Sigmoid colon (tissue), 7 donors: Measurements from ENCODE around the gene CYS1. TPM values are rescaled to one million over a fixed set of nuclear protein-coding genes. Genes with fewer than 3 reads are reported as not detected.

Experiments used
- DNase-seq: peaks from one replicate; pipeline ENCODE4 v3.0.0-alpha.2; 2019
- H3K27ac ChIP-seq, 4 donors: fragments of 200-600 bp; sonication (generic); one replicate each; pipeline ENCODE4 v1.5.1; 2016 to 2019; ENCODE audit warnings: mild to moderate bottlenecking in 1 of 4
- H3K27me3 ChIP-seq, 3 donors: fragments of 200-600 bp; sonication (generic); one replicate each; pipeline ENCODE4 v1.5.1; 2019; ENCODE audit warnings: mild to moderate bottlenecking in 1 of 3
- H3K36me3 ChIP-seq, 4 donors: fragments of 200-600 bp; sonication (generic); one replicate each; pipeline ENCODE4 v1.5.1; 2016 to 2019
- H3K4me1 ChIP-seq, 4 donors: fragments of 200-600 bp; sonication (generic); one replicate each; pipeline ENCODE4 v1.5.1; 2017 to 2019
- H3K4me3 ChIP-seq, 4 donors: fragments of 200-600 bp; sonication (generic); one replicate each; pipeline ENCODE4 v1.5.1; 2017 to 2019; ENCODE audit warnings: mild to moderate bottlenecking in 2 of 4, moderate library complexity in 1 of 4
- H3K9me3 ChIP-seq, 4 donors: fragments of 200-600 bp in 3 of 4; sonication (generic) in 3 of 4; one replicate each; pipeline versions ENCODE4 v1.5.1 to v1.6.1; 2013 to 2019
- EP300 ChIP-seq, 4 donors: sonication (generic); formaldehyde crosslinking; IDR thresholded peaks; one replicate each; pipeline ENCODE4 v1.6.1; 2017; ENCODE audit warnings: antibody characterized with exemption in 4 of 4
- POLR2A ChIP-seq, 2 donors: fragments of 450-650 bp; IDR thresholded peaks; one replicate each; pipeline ENCODE4 v1.6.1; 2016; ENCODE audit warnings: antibody characterized with exemption in 2 of 2, mild to moderate bottlenecking in 2 of 2, moderate library complexity in 2 of 2
- POLR2AphosphoS5 ChIP-seq, 4 donors: sonication (generic); formaldehyde crosslinking; IDR thresholded peaks; one replicate each; pipeline ENCODE4 v1.6.1; 2017; ENCODE audit warnings: antibody characterized with exemption in 4 of 4
- WGBS, 2 donors: extraction: QIAGEN DNeasy Blood & Tissue Kit; methylation state at CpG; one replicate each; pipeline ENCODE4 v1.1.7; 2013; 5-methylcytosine and 5-hydroxymethylcytosine counted together
- intact Hi-C: fragments of 100-400 bp; cut with DNase I; formaldehyde crosslinking; loops from one replicate; pipeline ENCODE4 v1.15.1; 2023
- polyA plus RNA-seq, 3 donors: library from polyadenylated mRNA; stranded (reverse); fragments of 200-250 nt; gene quantifications; one replicate each; pipeline ENCODE4 v1.2.3, GENCODE V29; 2013
- total RNA-seq, 4 donors: library from RNA; depleted of rRNA; stranded (reverse); fragments of >200 nt; gene quantifications; one replicate each; pipeline ENCODE4 v1.1.0, GENCODE V29; 2016
- TF ChIP-seq, protein P1 (sequence below), 4 experiments: fragments of 450-650 bp in 3 of 4; fragments of 200-600 bp in 1 of 4; IDR thresholded peaks; one replicate each; pipeline ENCODE4 v1.5.1; 2016 to 2019; ENCODE audit warnings: antibody characterized with exemption in 4 of 4, mild to moderate bottlenecking in 3 of 4, moderate library complexity in 2 of 4
- donor health status: healthy with polysubstance abuse.
- donor health status: Bipolar disorder and iron deficiency.
- donor health status: healthy.

CYS1 gene
- total and polyA plus RNA-seq, 7 donors: 0.46 to 24.6 (median 7.5) TPM

DNA sequence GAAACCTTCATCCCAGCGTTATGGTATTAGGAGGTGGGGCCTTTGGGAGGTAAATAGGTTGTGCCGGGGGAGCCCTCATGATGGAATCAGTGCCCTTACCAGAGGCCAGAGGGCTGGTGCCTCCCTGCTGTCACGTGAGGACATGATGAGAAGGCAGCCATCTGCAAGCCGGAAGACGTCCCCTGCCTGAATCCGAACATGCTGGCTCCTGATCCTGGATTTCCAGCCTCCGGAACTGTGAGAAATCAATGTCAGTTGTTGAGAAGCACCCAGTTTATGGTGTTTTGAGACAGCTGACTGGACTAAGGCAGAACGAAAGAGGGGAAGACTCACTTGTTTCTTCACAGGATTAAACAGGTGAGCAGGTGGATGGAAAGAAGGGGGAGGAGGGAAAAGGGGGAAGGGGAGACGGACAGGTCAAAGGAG lies 49.9 kb downstream of the CYS1 start:
- DNase-seq: no peak
- Histone ChIP-seq H3K27me3 (no peaks in the 10 kb centered on the region), H3K36me3 (no peaks in the 10 kb centered on the region), H3K4me1 (peaks cover 0 to 2% (median 0%) of the 10 kb centered on the region in 4 donors), H3K27ac (no peak overlapping the region), H3K9me3 (no peaks in the 10 kb centered on the region), H3K4me3 (no peak overlapping the region)
- intact Hi-C loops: no loop called here
- WGBS, 2 donors: 24 to 58% methylated on average over 9 of the region's 9 CpGs
- TF ChIP-seq EP300 (IDR thresholded peaks at IDR 0.05): no peak
- TF ChIP-seq POLR2A (IDR thresholded peaks at IDR 0.05): no peak
- TF ChIP-seq, protein P1, sequence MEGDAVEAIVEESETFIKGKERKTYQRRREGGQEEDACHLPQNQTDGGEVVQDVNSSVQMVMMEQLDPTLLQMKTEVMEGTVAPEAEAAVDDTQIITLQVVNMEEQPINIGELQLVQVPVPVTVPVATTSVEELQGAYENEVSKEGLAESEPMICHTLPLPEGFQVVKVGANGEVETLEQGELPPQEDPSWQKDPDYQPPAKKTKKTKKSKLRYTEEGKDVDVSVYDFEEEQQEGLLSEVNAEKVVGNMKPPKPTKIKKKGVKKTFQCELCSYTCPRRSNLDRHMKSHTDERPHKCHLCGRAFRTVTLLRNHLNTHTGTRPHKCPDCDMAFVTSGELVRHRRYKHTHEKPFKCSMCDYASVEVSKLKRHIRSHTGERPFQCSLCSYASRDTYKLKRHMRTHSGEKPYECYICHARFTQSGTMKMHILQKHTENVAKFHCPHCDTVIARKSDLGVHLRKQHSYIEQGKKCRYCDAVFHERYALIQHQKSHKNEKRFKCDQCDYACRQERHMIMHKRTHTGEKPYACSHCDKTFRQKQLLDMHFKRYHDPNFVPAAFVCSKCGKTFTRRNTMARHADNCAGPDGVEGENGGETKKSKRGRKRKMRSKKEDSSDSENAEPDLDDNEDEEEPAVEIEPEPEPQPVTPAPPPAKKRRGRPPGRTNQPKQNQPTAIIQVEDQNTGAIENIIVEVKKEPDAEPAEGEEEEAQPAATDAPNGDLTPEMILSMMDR (IDR thresholded peaks at IDR 0.05): no peak
- TF ChIP-seq POLR2AphosphoS5 (IDR thresholded peaks at IDR 0.05): no peak

DNA sequence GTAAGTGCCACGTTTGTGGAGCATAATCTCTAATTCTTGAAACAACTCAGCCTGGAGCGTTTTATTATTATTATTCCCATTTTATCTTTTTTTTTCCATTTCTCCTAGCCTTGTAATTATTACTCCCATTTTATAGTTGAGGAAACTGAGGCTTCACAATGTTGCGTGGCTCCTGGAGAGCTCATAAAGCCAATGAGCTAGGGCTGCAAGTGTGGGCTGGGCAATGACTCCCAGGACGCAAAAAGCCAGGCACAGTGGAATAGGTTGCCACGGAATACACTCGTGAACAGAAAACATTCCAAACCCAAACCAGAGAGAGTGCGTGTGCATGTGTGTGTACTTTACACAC lies 50.4 kb downstream of the CYS1 start:
- no peak for DNase-seq
- Histone ChIP-seq H3K36me3 (no peaks in the 10 kb centered on the region), H3K9me3 (no peaks in the 10 kb centered on the region), H3K4me1 (no peaks in the 10 kb centered on the region), H3K4me3 (no peak overlapping the region), H3K27ac (peak overlapping the region in 2 of 4 donors; percentile 41 to 52), H3K27me3 (no peaks in the 10 kb centered on the region)
- WGBS, 2 donors: 63 to 67% methylated on average over 7 of the region's 7 CpGs
- TF ChIP-seq, protein P1 (IDR thresholded peaks at IDR 0.05): no peak
- TF ChIP-seq POLR2A (IDR thresholded peaks at IDR 0.05): no peak
- TF ChIP-seq POLR2AphosphoS5 (IDR thresholded peaks at IDR 0.05): no peak
- TF ChIP-seq EP300 (IDR thresholded peaks at IDR 0.05): no peak
- intact Hi-C loops: no loop called here

DNA sequence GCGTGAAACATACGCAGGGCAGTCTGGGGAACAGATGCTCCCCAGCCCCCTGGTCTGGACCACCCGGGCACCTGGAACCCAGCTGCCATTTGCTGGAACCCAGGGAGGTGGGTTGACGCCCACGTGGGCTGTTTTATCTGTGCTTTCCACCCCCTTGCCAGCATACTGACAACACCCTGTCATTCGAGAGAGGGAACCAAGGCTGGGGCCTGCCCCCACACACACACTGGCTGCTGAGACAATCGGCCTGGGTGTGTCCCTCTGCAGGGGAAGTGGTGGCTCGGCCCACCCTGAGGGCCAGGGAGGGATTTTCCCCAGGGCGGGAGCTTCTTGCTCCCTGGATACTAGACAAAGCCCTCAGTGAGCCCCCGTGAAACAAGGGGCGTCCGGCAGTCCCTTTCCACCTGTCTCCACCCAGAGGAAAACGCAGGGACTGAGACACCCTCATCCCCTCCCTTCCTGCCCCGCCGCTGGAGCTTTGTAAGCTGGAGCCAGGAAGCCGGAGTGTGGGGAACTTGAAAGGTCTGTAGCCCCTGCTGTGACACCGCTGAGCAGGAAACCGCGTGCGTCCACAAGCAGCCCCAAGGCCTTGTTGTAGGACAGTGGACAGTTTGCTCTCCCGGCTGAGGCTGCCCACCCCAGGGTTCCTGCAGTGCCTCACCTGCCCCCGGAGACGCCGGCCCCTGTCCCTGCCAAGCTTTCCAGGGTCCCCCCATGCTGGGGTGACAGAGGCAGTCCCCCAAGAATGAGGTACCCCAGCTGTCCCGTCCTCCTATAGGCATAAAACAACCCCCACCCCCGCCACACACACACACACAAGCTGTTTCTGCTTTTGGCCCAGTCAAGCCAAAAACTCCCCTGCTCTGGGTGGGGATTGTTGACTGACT lies 51.0 kb downstream of the CYS1 start:
- Histone ChIP-seq H3K4me3 (no peak overlapping the region), H3K36me3 (no peaks in the 10 kb centered on the region), H3K27ac (peak overlapping the region in 3 of 4 donors; percentile 41 to 52 (median 46)), H3K4me1 (no peaks in the 10 kb centered on the region), H3K9me3 (no peaks in the 10 kb centered on the region), H3K27me3 (no peaks in the 10 kb centered on the region)
- intact Hi-C loops: no loop called here
- peak; percentile 82 for DNase-seq
- WGBS, 2 donors: 26 to 44% methylated on average over 26 of the region's 26 CpGs
- TF ChIP-seq, protein P1 (IDR thresholded peaks at IDR 0.05): no peak
- TF ChIP-seq POLR2AphosphoS5 (IDR thresholded peaks at IDR 0.05): peak in 1 of 4 donors; percentile 8

DNA sequence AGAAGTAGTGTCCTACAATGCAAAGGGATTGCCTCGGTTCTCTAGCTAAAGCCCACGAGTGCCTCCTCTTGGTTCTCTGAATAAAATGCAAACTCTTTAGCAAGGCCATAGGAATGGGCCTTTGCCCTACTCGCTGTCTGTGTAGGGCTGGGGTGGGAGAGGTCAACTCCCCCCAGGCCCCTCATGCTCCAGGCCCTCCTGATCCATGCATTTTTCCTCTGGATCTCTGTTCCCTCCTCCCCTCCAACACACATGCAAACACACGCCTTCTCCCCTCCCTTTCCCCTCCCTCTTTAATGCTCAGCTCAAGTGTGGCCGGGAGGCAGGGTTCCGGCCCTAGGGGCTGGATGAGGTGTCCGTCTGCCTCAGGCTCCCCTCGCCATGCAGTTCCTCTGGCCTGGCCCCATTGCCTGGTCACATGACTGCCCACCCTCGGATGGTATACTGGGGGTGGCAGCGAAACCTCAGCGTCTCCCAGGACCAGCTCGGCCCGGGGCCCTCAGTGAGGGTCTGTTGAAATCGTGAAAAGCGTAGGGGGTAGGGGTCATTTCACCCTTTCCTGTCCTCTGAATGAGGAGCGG lies 51.7 kb downstream of the CYS1 start:
- no peaks in the 10 kb centered on the region for H3K9me3 ChIP-seq
- no peak overlapping the region for H3K4me3 ChIP-seq
- peak; percentile 63 for DNase-seq
- peak overlapping the region in 2 of 4 donors; percentile 41 to 52 for H3K27ac ChIP-seq
- intact Hi-C loops: no loop called here
- WGBS, 2 donors: 89 to 90% methylated on average over 16 of the region's 16 CpGs
- TF ChIP-seq, protein P1 (IDR thresholded peaks at IDR 0.05): no peak
- no peak for TF ChIP-seq POLR2AphosphoS5 (IDR thresholded peaks at IDR 0.05)
- H3K27me3 ChIP-seq: no peaks in the 10 kb centered on the region
- no peaks in the 10 kb centered on the region for H3K36me3 ChIP-seq
- H3K4me1 ChIP-seq: no peaks in the 10 kb centered on the region
